SH-SY5Y (cell line): ENCODE results near the gene CCDC102B.

Source experiments
- GATA2 ChIP-seq: IDR thresholded peaks from 2 replicates; pipeline ENCODE4 v1.6.1; 2011; ENCODE audit warnings: mild to moderate bottlenecking, low read depth, low read length
- GATA3 ChIP-seq: IDR thresholded peaks from 2 replicates; pipeline ENCODE4 v1.6.1; 2011; ENCODE audit warnings: low read depth, mild to moderate bottlenecking, low read length, moderate library complexity

GRCh38 chr18:68796936-68797690 is 767 bp upstream of the CCDC102B start:
- TF ChIP-seq GATA2 = no peak
- no peak for TF ChIP-seq GATA3
